ENCODE results near the gene SPTLC3.

Gene SPTLC3

GRCh38 chr20:13035399-13036152, 26.8 kb downstream of the SPTLC3 start:
- no peak for DNase-seq (ENCODE audit: low read depth in 1 of 2, low spot score in 1 of 2)
- Histone ChIP-seq H3K27me3 (ENCODE audit: insufficient read depth, poor library complexity, severe bottlenecking) (no peaks in the 10 kb centered on the region), H3K4me3 (replicated peaks; ENCODE audit: insufficient read depth, low read length) (no peak overlapping the region), H3K27ac (replicated peaks) (no peak overlapping the region)
- TF ChIP-seq POLR2AphosphoS5 (IDR thresholded peaks at IDR 0.05; ENCODE audit: low read depth) (no peak), SPI1 (IDR thresholded peaks at IDR 0.05; ENCODE audit: borderline replicate concordance, low read depth) (no peak), CTCF (IDR thresholded peaks at IDR 0.05; ENCODE audit: insufficient read depth, low read length) (no peak), REST (IDR thresholded peaks at IDR 0.05; ENCODE audit: insufficient replicate concordance, low read depth) (no peak), GABPA (IDR thresholded peaks at IDR 0.05; ENCODE audit: low read depth) (no peak)

- no peak for TF ChIP-seq REST (IDR thresholded peaks at IDR 0.05; ENCODE audit: insufficient replicate concordance, low read depth)
- TF ChIP-seq GABPA (IDR thresholded peaks at IDR 0.05; ENCODE audit: low read depth), result no peak
- no peak for TF ChIP-seq POLR2AphosphoS5 (IDR thresholded peaks at IDR 0.05; ENCODE audit: low read depth)
- Histone ChIP-seq H3K27me3 (ENCODE audit: insufficient read depth, poor library complexity, severe bottlenecking) (no peaks in the 10 kb centered on the region), H3K27ac (replicated peaks) (no peak overlapping the region), H3K4me3 (replicated peaks; ENCODE audit: insufficient read depth, low read length) (no peak overlapping the region)
- DNase-seq (ENCODE audit: low read depth in 1 of 2, low spot score in 1 of 2), result no peak
These were observed 29.0 kb downstream of the SPTLC3 start for GRCh38 chr20:13037727-13038126.

GRCh38 chr20:13041574-13042457, 33.0 kb downstream of the SPTLC3 start:
- Histone ChIP-seq H3K27ac (replicated peaks) (no peak overlapping the region), H3K4me3 (replicated peaks; ENCODE audit: insufficient read depth, low read length) (no peak overlapping the region), H3K27me3 (ENCODE audit: insufficient read depth, poor library complexity, severe bottlenecking) (no peaks in the 10 kb centered on the region)
- no peak for TF ChIP-seq CTCF (IDR thresholded peaks at IDR 0.05; ENCODE audit: insufficient read depth, low read length)
- no peak for TF ChIP-seq REST (IDR thresholded peaks at IDR 0.05; ENCODE audit: insufficient replicate concordance, low read depth)
- TF ChIP-seq POLR2AphosphoS5 (IDR thresholded peaks at IDR 0.05; ENCODE audit: low read depth), result no peak
- no peak for TF ChIP-seq GABPA (IDR thresholded peaks at IDR 0.05; ENCODE audit: low read depth)
- DNase-seq (ENCODE audit: low read depth in 1 of 2, low spot score in 1 of 2), result no peak

All from HL-60 (cell line).